Fibroblast of skin of right quadriceps (primary cell): ENCODE measurements around the gene NEDD8.

ENCODE experiments used
- DNase-seq: peaks from one replicate; pipeline ENCODE4 v3.0.0-alpha.2; 2013

The NEDD8 gene

GRCh38 chr14:24194186-24194872 lies 37.8 kb downstream of the NEDD8 start:
- no peak for DNase-seq

- DNase-seq: no peak
These were observed 39.2 kb downstream of the NEDD8 start for GRCh38 chr14:24192933-24193332.

DNA sequence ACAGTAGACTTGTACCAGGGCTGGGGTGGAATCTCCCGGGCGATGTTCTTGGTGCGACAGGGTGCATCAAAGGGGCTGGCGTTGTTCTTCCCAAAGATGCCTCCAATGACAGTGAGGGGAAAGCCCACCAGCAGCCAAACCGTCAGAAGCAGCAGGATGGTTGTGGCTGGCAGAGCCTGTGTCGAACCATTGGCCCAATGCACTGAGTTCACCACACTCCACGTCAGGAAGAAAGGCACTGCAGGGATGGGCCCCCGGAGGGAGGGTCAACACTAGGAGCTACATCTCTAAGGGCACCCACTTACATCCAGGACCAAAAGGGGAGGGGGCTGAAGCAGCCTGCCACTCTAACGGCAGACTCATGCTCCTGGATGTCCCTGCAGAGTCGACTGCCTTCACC lies 41.8 kb downstream of the NEDD8 start:
- DNase-seq: no peak

GRCh38 chr14:24189460-24189859 lies 42.7 kb downstream of the NEDD8 start:
- no peak for DNase-seq

DNA sequence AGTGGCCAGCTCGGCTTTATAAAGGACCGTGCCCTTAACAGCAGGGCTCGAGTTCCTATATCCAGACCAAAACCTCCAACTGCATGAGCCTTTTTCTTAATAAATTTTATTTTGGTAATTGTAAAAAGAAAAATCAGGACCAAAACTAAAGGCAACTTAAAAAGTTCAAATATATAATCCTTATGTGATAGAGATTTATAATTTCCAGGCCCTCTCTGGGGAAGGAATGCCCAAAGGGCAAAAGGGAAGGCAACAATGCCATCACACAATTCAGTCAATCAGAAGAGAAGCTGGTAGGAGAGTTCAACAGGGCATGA lies 43.1 kb downstream of the NEDD8 start:
- DNase-seq: no peak

GRCh38 chr14:24188251-24189058 lies 43.7 kb downstream of the NEDD8 start, which contains the start of gene IPO4:
Gene IPO4, minus strand, starts transcription at chr14:24188816. Its CDS starts 29 bp downstream, at chr14:24188787.
- peak; percentile 98 for DNase-seq

DNA sequence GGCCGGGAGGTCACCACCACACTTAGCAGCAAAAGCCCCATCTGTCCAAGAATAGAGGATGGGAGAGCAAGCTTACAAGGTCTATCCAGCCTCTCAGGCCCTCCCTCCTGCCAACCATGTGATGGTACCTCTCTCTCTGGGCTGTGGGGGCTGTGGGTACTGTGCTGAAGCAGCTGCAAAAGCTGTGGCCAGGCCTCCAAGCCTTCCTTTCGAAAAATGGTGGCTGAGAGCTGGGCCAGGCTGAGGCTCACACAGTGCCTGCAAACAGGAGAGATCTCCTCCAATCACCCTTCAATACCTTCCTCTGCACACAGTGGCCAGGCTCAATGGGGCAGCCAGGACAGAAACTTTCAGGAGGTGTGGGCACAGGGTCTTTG lies 44.6 kb downstream of the NEDD8 start:
- no peak for DNase-seq

- DNase-seq: no peak
These were observed 45.2 kb downstream of the NEDD8 start for GRCh38 chr14:24186831-24187538.

- no peak for DNase-seq
These were observed 46.4 kb downstream of the NEDD8 start for GRCh38 chr14:24185741-24186140.

GRCh38 chr14:24185026-24185425 lies 47.1 kb downstream of the NEDD8 start:
- no peak for DNase-seq

DNA sequence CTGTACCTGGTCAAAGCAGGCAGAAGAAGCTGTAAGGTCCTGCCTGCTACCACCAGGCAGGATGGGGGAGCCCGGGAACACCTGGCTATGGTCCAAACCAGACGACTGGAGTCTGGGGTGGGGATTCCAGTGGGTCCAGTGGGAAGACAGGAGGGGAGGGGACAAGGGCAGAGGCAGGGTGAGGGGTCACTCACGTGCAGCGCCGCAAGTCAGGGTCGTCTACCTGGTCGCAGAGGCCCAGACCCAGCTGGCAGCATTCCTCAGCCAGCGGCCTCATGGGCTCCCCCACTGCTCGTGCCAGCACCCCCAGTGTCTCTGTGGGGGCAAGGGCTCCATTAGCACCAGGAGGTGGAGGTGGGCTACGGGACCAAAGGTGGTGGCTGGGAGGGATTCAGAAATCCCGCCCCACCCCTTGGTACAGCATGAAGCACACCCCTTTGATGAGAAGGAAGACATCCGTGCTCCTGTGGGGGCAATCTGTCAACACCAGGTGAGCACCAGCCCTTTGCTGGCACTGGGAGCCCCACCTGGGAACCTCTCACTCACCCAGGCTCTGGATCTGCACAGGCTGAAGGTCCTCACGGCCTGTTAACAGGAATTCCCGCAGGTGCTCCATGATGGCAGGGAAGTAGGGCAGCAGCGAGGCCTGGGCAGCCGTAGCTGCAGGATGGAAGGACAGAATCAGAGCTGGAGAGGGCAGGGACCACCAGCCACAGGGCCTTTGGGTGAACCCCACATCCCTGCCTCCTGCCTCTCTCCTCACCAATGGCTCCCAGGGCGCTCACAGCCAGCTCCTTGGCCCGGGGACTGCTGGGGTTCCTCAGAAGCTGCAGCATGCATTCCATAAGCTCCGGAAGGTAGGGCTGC lies 47.8 kb downstream of the NEDD8 start:
- no peak for DNase-seq

DNA sequence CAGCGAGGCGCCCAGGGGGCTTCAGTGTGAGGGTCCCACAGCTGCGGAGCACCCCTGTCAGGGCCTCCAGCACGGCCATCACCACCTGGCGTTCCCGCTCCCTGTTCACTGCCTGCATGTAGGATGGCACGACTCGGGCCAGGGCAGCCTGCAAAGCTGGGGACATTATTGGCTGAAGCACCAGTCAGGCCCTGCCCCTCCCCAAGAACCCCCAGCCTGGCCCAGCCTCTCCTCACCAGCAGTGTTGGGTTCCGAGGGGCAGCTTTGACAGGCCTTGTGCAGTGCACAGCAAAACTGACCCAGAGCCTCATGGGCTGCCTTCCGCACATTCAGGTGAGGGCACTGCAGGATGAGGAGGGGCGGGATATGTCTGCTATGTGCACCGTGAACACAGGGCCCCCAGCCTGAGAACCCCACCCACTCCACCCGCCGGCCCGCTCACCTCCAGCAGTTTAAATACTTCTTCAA lies 49.1 kb downstream of the NEDD8 start:
- no peak for DNase-seq

DNA sequence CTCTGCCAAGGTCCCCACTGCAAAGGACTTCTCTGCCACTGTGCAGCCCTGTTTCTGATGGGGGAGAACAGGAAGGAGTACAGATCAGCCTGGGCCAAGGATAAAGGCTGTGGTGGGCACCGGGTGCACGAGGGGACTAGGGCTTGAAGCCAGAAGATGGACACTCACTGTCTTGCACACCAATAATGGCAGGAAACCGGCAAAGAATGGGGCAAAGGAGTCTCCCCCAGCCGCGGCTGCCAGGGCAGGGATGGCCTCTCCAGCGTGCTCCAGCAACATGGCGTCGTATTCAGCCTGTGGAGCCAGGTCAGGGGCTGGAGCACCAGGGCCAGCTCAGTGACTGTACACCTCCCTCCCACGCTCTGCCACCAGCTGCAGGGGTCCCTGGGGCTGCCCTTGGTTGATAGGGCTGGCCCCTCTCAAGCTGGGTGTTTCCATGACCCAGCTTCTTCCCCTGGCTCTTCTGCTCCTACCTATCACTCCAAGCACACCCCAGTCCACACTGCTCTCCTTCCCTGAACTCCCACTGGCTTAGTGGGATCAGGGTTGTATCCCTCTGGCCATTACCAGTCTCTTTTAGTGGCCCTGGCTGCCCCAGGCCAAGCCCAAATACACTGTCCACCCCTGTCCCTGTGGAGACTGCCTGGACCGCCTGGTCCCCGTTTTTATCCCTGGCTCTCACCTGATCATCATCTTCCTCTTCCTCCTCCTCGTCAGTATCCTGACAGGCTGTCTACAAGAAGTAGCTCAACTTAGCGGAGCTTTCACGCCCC lies 49.9 kb downstream of the NEDD8 start:
- no peak for DNase-seq

DNA sequence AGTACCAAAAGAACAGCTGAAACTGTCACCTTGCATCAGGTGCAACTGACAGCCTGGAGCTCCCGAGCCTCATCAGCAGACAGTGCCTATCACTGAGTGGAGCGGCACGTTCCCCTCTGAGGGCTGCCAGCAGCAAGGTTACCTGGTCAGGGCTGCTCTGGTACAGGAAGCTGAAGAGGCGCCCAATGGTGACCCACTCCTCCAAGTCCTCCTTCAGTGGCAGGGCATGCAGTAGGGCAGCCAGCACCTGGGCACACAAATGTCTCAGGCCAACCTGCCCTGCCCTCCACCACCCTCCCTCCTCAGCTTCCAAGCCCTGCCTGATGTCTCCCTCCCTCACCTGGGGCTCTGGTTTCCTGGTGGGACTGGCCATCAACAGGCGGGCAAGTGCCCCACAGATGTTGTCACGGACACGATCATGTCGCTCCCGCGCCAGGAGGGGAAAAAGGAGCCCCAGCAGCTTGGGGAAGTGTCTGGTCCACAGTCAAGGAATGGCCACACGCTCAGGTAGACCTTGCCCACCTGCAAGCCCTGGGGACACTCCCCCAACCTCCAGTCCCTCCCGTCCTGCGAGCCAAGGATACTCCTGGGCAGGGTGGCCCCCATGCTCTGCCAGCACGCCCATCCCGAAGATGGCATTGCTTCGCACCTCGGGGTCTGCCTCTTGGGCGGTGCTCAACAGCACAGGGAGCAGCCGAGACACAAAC lies 50.6 kb downstream of the NEDD8 start:
- no peak for DNase-seq

GRCh38 chr14:24179961-24180796 lies 52.0 kb downstream of the NEDD8 start:
- DNase-seq: peak; percentile 40

- DNase-seq: no peak
These were observed 52.7 kb downstream of the NEDD8 start for GRCh38 chr14:24179294-24179960.

DNA sequence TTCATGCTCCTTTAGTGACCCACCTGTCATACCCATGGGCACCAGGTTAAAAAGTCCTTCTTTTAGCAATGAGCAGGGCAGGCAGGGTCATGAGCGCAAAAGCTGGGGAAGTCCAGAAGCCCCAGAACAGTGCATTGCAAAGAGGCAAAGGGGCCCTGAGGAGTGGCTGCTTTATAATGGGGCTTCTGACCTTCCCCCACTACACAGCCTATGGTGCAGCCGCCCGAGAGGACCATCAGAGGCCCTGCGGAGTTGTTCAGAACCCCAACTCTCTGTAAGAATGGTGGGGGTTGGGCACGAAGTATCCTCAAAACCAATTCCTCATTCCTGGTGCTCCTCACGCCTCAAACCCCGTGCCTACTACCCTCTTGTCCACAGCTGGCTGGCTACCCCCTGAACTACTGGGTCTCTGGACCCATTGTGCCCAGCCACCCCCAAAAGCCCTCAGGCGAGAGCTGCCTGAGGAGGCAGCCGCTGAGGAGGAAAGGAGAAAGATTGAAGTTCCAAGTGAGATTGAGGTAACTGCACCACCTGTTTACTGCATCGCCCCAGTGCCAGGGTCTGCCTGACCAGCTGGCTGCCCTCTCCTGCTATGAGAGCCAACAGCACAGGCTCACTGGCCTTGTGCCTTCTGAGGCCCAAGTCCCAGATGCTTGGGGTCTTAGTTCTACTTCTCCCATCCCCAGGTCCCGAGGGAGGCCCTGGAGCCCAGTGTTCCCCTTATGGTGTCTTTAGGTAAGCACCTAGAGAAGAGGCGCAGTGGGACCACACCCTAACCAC lies 53.6 kb downstream of the NEDD8 start:
- no peak for DNase-seq

- DNase-seq: no peak
These were observed 54.3 kb downstream of the NEDD8 start for GRCh38 chr14:24177891-24178290.
